Ramos (cell line): ENCODE data around the gene KCNH2.

Experiments used
- in situ Hi-C: fragments of 300-500 bp; cut with MboI; formaldehyde crosslinking; loops from one replicate; pipeline ENCODE4 v1.14.3; 2022; ENCODE audit warnings: low sequenced_read_pairs; ENCODE audit not compliant: unreplicated experiment

Gene KCNH2

GRCh38 chr7:150952331-150953050, 25.6 kb downstream of the KCNH2 start:
- in situ Hi-C loops, result no loop called here

DNA sequence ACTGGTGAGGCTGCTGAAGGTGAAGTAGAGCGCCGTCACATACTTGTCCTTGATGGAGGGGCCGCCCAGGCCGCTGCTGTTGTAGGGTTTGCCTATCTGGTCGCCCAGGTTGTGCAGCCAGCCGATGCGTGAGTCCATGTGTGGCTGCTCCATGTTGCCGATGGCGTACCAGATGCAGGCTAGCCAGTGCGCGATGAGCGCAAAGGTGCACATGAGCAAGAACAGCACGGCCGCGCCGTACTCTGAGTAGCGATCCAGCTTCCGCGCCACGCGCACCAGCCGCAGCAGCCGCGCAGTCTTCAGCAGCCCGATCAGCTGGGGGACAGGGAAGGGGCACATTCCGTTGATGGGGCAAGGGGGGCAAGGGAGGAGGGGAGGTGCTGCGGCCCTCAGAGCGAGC, 26.6 kb downstream of the KCNH2 start:
- in situ Hi-C loops, result no loop called here

DNA sequence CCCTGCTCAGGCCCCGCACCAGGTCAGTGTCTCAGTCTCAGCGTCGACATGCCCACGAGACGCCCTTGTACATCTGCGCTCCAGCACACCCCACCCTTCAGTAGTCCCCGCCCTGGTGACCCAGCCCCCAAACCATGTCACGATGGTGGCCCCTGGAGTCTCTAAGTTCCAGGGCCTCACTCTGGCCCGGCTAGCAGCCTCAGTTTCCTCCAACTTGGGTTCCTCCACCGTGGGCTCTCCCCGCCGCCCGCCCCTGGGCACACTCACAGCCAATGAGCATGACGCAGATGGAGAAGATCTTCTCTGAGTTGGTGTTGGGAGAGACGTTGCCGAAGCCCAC, 27.0 kb downstream of the KCNH2 start:
- in situ Hi-C loops, result no loop called here

DNA sequence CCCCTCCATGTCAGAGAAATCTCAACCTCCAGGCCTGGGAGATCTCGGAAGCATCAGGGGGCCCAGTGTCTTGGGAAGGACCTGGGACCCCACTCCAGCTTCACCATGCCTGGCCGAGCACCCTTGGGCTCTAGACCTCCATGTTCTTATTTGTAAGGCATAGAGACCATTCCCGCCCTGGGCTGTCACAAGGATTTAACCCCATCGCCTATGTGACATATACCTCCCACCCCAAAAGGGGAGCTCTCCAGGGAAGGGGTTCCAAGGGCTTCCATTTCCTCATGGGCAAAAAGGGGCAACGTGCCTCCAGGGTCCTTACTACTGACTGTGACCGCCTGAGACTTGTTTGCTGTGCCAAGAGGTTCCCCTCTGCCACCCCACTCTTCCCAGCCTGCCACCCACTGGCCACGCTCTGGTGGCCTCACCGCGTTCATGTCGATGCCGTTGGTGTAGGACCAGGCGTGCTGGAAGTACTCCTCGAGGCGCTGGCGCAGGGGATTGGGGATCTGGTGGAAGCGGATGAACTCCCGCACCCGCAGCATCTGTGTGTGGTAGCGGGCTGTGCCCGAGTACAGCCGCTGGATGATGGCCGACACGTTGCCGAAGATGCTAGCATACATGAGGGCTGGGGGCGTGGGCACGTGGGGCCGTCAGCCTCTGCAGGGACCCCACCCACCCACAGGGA, 27.5 kb downstream of the KCNH2 start:
- in situ Hi-C loops, result no loop called here

DNA sequence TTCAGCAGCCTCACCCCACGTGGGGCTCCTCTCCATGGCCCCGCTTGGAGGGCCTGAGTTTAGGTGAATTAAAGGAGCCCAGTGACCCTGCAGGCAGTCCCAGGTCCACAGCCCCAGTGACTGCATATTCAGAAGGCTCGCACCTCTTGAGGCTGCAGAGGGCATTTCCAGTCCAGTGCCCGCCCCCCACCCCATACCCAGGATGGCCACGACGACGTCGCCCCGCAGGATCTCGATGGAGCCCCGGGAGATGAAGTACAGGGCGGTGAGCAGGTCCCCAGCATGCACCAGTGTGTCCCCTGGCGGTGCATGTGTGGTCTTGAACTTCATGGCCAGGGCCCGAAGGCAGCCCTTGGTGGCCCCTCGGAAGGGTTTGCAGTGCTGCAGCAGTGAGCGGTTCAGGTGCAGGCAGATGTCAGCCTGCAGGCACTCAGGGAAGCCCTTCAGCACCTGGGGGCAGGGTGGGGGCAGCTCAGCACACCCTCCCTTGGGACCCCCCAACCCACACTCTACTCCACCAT, 28.1 kb downstream of the KCNH2 start:
- in situ Hi-C loops, result no loop called here

DNA sequence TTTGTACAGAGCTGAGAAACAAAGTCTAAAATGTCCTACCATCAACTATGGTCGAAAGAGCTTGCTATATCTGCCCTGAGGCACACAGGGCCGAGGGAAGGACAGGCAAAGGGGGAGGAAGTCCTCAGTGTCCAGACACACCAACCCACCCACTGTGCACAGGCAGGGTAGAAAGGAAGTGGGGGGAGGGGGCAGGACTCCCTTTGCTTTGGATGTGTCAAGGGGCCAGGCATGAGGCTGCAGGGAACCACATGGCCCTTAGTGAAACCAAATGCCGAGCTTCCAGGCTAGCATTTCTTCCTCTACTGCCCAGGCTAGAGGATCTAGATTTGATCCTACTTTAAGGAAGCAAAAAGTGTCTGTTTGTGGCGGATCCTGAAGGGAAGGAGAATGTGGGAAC, 28.6 kb downstream of the KCNH2 start:
- in situ Hi-C loops, result no loop called here

DNA sequence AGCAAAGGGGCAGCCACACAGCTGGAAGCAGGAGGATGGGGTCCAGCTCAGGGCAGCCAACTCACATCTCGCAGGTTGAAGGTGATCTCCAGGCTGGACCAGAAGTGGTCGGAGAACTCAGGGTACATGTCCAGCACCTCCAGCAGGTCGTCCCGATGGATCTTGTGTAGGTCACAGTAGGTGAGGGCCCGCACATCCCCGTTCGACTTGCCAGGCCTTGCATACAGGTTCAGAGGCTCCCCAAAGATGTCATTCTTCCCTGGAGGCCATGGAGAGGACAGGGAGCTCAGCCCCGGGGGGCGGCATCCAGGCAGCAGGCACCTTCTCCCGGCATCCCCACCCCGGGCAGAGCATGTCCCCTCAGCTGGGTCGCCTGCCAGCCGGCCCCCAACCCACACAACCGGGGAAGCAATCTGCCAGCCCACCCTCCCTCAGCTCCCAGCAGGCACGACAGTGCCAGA, 29.3 kb downstream of the KCNH2 start:
- in situ Hi-C loops, result no loop called here

- in situ Hi-C loops, result no loop called here
Observed at GRCh38 chr7:150947761-150948651, 30.1 kb downstream of the KCNH2 start.

GRCh38 chr7:150947241-150947745, 30.8 kb downstream of the KCNH2 start:
- in situ Hi-C loops, result no loop called here

GRCh38 chr7:150946421-150947240, 31.5 kb downstream of the KCNH2 start:
- in situ Hi-C loops, result no loop called here

DNA sequence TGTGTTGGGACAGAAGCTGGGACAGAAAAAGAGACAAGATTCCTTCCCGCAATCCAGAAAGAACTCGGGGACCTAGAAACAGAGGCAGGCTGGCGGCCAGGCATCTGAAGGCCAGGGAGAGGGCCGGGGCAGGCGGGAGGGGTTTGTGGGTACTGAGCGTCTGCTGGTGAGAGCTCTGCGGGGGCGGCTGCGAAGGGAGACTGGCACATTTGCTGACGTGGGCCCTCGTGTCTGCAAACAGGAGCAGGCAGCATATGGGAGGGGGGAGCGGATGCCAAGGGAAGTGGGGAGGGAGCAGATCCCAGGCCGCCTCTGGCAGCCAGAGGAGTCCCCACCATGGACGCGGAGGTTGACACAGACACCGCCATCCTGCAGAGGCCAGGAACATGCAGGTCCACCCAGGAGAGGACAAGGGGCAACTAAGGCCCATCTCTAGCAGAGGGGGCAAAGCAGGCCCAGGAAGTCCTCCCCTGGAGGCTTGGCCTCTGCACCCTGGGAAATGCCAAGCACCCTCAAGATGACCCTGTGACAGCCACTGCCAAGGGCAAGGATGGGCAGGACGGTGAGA, 32.2 kb downstream of the KCNH2 start:
- in situ Hi-C loops, result no loop called here

GRCh38 chr7:150945171-150945852, 32.8 kb downstream of the KCNH2 start:
- in situ Hi-C loops, result no loop called here

DNA sequence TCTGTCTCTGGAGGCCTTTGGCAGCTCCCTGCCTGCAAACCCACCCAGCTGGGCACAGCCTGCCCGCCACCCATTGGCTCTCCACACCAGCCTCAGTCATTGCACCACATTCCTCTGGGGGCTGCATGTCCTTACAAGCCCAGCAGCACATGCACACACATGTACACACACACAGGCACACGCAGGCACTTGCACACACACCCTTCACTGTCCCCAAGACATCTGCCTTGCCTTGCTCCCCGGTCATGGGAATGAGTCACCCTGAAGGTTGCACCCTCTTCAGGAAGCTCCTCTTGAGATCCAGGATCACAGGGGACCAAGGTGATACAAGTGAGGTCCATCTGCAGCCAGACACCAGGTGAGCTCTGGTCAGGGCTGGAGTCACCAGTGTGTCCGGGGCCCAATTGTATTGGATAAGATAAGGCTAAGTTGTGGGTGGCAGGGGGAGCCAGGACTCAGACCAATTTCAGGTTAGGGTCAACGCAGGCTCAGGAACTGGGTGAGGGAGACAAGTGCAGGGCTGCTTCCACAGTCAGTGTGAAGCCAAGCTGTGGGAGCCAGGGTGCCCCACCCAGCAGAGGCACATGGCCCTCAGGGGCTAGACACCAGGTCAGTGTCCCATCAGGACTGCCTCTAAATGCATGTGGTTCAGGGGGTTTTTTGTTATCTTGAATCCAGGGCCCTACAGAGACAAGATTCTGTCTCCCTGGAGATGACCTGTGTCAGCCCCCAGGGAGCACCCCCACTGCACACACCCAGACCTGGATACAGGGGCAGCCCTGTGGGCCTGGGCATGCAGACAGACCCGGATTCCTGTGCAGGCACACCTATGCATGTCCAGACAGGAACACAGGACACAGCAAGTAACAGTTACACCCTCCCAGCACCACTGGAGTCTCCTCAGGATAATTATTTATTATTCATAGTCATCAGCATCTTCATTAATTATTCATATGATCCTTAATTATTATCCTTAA, 33.8 kb downstream of the KCNH2 start:
- in situ Hi-C loops, result no loop called here

DNA sequence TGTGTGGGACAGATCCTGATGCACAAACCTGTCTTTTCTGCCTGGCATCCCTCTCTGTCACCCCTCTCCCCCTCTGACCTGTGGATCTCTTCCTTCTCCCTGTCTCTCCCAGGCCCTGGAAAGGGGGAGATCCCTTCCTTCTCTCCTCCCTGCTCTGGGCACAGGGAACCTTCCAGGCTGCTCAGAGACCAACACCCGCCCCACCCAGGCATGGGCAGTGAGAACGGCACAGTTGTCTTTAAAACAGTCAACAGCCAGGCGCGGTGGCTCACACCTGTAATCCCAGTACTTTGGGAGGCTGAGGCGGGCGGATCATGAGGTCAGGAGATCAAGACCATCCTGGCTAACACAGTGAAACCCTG, 34.7 kb downstream of the KCNH2 start:
- in situ Hi-C loops, result no loop called here

DNA sequence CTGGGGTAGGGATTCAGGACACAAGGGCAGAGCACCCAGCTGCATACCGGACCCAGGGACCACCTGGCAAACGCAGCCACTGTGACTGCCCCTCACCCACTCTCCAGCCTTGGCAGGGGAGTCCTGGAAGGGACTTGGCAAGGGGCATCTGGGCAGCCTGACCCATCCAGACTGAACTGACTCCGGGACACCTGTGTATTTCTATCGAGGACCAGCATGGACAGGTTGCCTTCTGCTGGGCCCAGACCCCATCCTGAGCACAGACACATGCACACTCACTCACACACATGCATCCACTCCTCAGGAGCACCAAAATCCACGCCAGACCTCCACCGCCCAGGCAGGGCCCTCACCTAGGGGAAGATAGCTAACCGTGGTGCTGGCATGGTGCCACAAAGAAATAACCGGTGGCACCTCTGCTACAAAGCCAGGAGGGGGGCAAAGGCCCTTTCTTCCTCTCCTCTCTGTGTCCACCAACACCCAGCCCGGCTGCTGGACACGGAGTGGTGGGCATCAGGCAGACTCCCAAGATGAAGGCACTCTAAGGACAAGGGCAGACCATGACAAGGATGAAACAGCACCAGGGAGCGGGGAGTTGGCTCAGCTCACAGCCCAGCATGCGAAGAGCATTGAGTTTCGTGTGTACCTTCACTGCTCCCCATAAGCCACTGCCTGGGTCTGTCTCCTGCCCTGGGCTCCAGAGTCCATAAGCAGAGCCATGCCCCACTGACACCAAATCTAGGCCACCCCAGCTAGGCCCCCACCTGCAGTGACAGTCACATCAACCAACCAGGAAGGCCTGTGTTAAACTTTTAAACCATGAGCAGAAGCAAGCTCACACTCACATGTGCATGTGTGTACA, 35.3 kb downstream of the KCNH2 start:
- in situ Hi-C loops, result no loop called here

DNA sequence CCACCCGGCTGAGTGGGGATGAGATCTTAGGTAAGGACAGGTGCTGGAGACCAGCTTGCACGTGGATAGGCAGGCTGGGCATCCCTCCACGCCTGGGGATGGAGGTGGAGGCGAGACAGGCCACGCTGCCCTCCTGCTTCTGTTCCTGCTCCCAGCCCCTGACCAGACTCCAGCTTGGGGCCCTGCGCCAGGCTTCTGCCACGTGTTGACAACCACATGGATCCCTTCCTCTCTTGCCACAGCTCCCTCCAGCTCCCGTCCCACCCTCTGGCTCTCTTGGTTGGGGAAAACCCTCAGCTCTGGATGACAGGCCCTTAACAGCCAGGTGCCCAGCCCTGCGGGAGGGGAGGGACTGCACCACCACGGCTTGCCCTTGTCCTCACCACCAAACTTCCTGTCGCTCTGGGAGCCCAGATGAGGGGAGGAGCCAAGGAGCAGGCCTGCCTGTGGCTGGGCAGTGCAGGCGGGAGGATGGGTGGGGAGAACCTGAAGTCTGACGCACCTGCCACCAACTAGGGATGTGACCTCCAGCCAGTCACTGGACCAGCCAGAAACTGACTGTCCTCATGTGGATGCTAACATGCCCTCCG, 36.0 kb downstream of the KCNH2 start:
- in situ Hi-C loops, result no loop called here
